D721Med (cell line): ENCODE measurements around the gene SSTR5.

ENCODE experiments used
- DNase-seq: peaks from one replicate; pipeline ENCODE4 v3.0.0; 2011; ENCODE audit warnings: low spot score; ENCODE audit not compliant: insufficient read length
- FAIRE-seq: peaks from 2 replicates; lab custom pipeline; 2011; peaks lifted over from hg19 to GRCh38; lab: Jason Lieb, UNC
- CTCF ChIP-seq: IDR thresholded peaks from 2 replicates; pipeline ENCODE4 v1.5.1; 2012; ENCODE audit warnings: mild to moderate bottlenecking, control low read depth; ENCODE audit not compliant: insufficient read depth; ENCODE audit errors: missing control alignments

SSTR5 gene

GRCh38 chr16:1094601-1095449 lies 22.3 kb downstream of the SSTR5 start:
- no peak for TF ChIP-seq CTCF
- DNase-seq = no peak
- FAIRE-seq = no peak

GRCh38 chr16:1095450-1096168 lies 23.1 kb downstream of the SSTR5 start:
- DNase-seq (no peak), FAIRE-seq (no peak)
- TF ChIP-seq CTCF = no peak

GRCh38 chr16:1096169-1097082 lies 23.9 kb downstream of the SSTR5 start, which contains the start of gene C1QTNF8:
C1QTNF8 (minus strand) TSS chr16:1096244; CDS start chr16:1094922, 1,322 bp downstream.
- TF ChIP-seq CTCF = no peak
- FAIRE-seq (no peak), DNase-seq (no peak)

- no peak for TF ChIP-seq CTCF
- FAIRE-seq (no peak), DNase-seq (no peak)
These were observed 24.6 kb downstream of the SSTR5 start for GRCh38 chr16:1097156-1097555.

GRCh38 chr16:1097800-1098199 lies 25.3 kb downstream of the SSTR5 start:
- TF ChIP-seq CTCF = no peak
- no peak for FAIRE-seq
- DNase-seq = no peak

DNA sequence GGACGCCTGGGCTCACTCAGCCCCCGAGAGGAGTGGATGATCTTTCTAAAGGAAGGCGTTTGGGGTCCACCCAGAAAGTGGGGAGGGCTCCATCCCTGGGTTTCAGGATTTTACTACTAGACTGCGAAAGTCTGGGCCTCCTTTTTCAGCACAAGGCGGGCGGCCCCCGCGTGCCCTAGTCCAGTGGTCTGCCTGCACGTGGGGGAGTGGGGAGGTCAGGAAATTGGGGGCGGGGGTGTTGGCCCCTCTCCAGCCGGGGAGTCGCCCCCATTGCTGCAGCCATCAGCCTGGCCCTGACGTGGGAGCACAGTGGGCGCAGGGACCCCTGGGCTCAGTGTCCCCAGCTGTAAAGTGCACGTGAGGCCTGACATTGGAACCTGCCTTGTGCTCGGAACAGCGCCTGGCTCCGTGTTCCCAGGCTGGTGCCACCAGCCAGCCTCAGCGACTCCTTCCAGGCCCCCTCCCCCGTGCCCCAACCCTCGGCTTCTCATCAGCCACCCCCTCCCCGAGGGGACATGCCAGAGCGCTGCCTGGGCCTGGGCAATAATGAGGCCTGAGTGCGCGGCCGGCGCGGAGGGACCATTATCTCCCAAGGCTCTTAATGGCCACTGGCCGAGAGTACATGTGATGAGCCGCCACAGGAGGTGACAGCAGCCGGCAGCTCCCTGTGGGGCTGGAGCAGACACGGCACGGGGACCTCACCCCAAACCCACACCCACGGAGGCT lies 25.9 kb downstream of the SSTR5 start:
- FAIRE-seq = no peak
- DNase-seq = no peak
- no peak for TF ChIP-seq CTCF
